ENCODE data around the gene DSCAML1. TPM values are rescaled to one million over a fixed set of nuclear protein-coding genes. Genes with fewer than 3 reads are reported as not detected.

DSCAML1 gene
- total RNA-seq, 1 experiment from 2014 or later: 0.15 TPM

DNA sequence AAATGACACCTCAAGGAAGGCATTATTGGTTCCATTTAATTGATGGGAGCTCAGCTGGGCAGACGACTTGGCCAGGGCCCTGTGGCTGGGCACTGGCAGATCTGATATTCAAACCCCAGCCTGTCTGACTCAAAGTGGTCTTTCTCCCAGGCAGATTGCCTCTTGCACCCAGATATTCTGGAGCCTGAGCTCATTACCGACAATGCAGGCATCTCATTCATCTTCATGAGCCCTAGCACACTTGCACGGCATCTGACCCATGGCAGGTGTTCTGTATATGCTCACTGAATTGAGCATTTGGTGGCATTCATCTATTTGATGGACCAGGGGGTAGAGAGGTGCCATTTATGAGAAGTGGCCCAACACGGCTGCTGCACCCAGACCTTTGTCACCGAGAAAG is 193.1 kb downstream of the DSCAML1 start:
- H3K9me3 Mint-ChIP-seq: no peaks in the 10 kb centered on the region
- no peak overlapping the region for H4K8ac ChIP-seq (replicated peaks; ENCODE audit: insufficient read length, low read depth, low read length)
- no peak overlapping the region for H3K56ac ChIP-seq (ENCODE audit: insufficient read length, low read depth, low read length)
- no CpG with 5 or more reads among the region's 5 CpGs for WGBS (ENCODE audit: extremely low coverage, insufficient read length, low lambda C conversion rate)
- no peak overlapping the region for H4K91ac ChIP-seq (ENCODE audit: insufficient read length, low read depth, low read length)
- H3K27me3 ChIP-seq (ENCODE audit: insufficient read depth, low read length): no peaks in the 10 kb centered on the region; the same call in 1 of the 2 replicates
- no peak overlapping the region for H3K4ac ChIP-seq (ENCODE audit: low read depth, low read length)
- H2AFZ ChIP-seq (ENCODE audit: low read length): no peak overlapping the region
- no peak overlapping the region for H3K4me2 ChIP-seq (ENCODE audit: insufficient read depth, insufficient read length, low read length)
- H3K4me3 Mint-ChIP-seq: no peak overlapping the region
- H2BK5ac ChIP-seq (ENCODE audit: insufficient read length, low read length): no peak overlapping the region
- no peak overlapping the region for H2BK15ac ChIP-seq (ENCODE audit: low read depth, low read length)
- H3K23ac ChIP-seq (ENCODE audit: insufficient read length, low read depth, low read length): no peak overlapping the region
- no peak overlapping the region for H2BK20ac ChIP-seq (ENCODE audit: low read depth, low read length, poor library complexity, severe bottlenecking)
- H3K27ac ChIP-seq (ENCODE audit: insufficient read length, low read depth, low read length): no peak overlapping the region
- peaks cover 11% of the 10 kb centered on the region; the same call in 1 of the 2 replicates for H3K4me1 ChIP-seq (ENCODE audit: insufficient read depth, low read length)
- no peak overlapping the region for H3K18ac ChIP-seq (ENCODE audit: insufficient read length, low read depth, low read length)
- no peaks in the 10 kb centered on the region for H3K9me3 ChIP-seq (ENCODE audit: control insufficient read depth, low read depth, low read length)
- no peaks in the 10 kb centered on the region for H4K20me1 ChIP-seq (ENCODE audit: control insufficient read depth, insufficient read depth, insufficient read length)
- H3K27ac Mint-ChIP-seq: no peak overlapping the region
- H3K9ac ChIP-seq (ENCODE audit: extremely low read depth, insufficient read length, low read length): no peak overlapping the region
- H3K79me2 ChIP-seq (ENCODE audit: insufficient read depth, low read length): no peaks in the 10 kb centered on the region
- no peak overlapping the region for H3K14ac ChIP-seq (ENCODE audit: insufficient read depth, low read length)
- H3K79me1 ChIP-seq (ENCODE audit: insufficient read depth, low read depth, low read length, poor library complexity, severe bottlenecking): no peaks in the 10 kb centered on the region
- H3K36me3 Mint-ChIP-seq (ENCODE audit: insufficient read depth in 1 of 3, low read depth in 3 of 3): no peaks in the 10 kb centered on the region
- peaks cover 52 to 55% of the 10 kb centered on the region in 2 experiments for H3K4me1 Mint-ChIP-seq
- H2BK120ac ChIP-seq (ENCODE audit: low read depth, low read length, poor library complexity, severe bottlenecking): no peak overlapping the region
- peaks cover 31% of the 10 kb centered on the region for H3K27me3 Mint-ChIP-seq (ENCODE audit: low read depth)
- H3T11ph ChIP-seq (ENCODE audit: low read length): no peak overlapping the region
- TF ChIP-seq, protein P1, sequence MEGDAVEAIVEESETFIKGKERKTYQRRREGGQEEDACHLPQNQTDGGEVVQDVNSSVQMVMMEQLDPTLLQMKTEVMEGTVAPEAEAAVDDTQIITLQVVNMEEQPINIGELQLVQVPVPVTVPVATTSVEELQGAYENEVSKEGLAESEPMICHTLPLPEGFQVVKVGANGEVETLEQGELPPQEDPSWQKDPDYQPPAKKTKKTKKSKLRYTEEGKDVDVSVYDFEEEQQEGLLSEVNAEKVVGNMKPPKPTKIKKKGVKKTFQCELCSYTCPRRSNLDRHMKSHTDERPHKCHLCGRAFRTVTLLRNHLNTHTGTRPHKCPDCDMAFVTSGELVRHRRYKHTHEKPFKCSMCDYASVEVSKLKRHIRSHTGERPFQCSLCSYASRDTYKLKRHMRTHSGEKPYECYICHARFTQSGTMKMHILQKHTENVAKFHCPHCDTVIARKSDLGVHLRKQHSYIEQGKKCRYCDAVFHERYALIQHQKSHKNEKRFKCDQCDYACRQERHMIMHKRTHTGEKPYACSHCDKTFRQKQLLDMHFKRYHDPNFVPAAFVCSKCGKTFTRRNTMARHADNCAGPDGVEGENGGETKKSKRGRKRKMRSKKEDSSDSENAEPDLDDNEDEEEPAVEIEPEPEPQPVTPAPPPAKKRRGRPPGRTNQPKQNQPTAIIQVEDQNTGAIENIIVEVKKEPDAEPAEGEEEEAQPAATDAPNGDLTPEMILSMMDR (conservative IDR thresholded peaks at IDR 0.05): no peak
- H3K23me2 ChIP-seq (ENCODE audit: insufficient read length, low read depth, low read length, poor library complexity, severe bottlenecking): no peaks in the 10 kb centered on the region
- DNase-seq: no peak
- H2BK12ac ChIP-seq (ENCODE audit: insufficient read length, low read depth, low read length): no peak overlapping the region
- H2AK5ac ChIP-seq (ENCODE audit: insufficient read length, low read length): no peak overlapping the region
- H4K5ac ChIP-seq (ENCODE audit: insufficient read length, low read depth, low read length): no peak overlapping the region

Measured in H9 (cell line).